Activated CD8-positive, alpha-beta memory T cell treated with anti-CD3 and anti-CD28 coated beads for 4 hours (primary cell): ENCODE results near the gene ANXA8.

ENCODE experiments used
- DNase-seq, 2 donors: peaks; one replicate each; pipeline ENCODE4 v3.0.0-alpha.2; 2020; ENCODE audit warnings: low read depth in 2 of 2

Gene ANXA8

DNA sequence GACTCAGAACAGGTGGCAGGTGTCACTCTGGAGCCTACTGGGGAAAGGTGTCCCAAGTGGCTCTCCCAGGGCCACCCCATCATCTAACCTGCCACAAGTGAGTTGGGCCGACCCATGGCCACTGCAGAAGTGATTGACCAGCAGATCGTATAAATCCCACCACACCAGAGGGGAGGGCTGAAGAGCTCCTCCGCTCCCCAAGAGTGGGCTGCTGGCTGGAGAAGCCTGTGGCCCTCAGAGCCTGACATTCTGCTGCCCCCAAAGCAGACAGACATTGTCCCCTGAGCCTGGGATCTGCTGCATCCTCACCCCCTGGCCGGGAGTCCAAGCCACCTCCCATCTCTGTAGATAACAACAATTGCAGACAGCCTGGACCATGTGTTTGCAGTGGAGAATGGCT is 36.7 kb downstream of the ANXA8 start:
- no peak for DNase-seq

DNA sequence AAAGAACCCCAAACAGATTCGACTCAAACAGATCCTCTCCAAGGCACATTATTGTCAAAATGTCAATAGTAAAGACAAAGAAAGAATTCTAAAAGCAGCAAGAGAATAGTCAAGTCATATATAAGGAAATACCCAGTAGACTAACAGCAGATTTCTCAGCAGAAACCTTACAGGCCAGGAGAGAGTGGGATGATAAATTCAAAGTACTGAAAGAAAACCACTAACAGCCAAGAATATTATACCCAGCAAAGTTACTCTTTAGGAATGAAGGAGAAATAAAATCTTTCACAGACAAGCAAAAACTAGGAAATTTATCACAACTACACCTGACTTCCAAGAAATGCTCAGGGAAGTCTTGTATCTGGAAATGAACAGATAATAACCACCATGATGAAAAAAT is 38.2 kb downstream of the ANXA8 start:
- no peak for DNase-seq

DNA sequence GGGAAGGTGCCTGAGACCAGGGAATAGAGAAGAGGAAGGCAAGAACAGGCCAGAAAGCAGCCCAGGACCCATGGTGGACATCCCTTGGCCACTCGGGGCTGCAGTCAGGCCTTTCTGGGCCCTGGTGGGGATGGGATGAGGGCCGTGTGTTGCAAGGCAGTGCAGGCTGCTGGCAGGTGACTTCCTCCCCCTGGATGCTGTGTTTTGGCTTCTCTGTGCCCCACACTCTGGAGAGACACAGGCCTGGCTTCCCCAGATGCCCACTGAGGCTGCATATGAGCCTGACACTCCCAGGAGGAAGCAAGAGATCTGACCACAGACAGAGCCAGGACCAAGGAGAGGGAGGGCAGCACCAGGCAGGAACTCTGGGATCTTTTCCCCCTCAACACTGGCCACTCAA is 39.9 kb downstream of the ANXA8 start:
- DNase-seq: no peak

DNA sequence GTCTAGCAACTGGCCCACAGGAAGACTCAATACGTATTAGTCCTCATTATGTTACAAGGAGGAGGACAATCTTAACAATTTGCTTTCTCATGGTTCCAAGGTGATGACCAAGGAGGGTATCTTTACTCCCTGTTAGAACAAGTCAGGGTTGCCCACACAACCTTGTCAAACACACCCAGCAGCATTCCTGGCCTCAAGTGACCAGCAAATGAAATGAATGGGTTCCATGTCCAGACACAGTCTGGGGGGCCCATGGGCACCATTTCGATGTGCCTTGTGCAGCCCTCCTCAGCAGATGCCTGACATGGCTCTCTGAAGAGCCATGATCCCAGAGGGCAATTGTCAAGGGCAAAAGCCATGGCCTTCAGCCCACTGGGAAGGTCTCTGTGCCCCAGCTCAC is 40.8 kb downstream of the ANXA8 start:
- no peak for DNase-seq

DNA sequence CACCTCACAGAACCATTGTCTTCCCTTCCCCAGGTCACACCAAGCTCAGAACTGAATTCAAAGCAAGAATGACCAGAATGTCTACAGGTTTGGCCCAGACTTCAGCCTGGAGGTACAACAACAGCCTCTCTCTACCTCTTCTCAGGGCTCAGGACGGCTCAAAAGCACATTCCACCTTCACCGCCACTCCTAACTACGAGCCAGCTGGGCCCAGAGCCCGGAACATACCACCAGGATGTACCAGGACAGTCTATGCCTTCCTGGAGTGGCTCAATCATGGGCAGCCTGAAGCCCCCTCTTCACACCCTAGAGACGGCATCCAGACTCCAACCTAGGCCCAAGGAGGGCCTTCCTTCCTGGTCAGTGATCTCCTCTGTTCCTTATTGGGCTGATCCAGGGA is 41.6 kb downstream of the ANXA8 start:
- DNase-seq: no peak

DNA sequence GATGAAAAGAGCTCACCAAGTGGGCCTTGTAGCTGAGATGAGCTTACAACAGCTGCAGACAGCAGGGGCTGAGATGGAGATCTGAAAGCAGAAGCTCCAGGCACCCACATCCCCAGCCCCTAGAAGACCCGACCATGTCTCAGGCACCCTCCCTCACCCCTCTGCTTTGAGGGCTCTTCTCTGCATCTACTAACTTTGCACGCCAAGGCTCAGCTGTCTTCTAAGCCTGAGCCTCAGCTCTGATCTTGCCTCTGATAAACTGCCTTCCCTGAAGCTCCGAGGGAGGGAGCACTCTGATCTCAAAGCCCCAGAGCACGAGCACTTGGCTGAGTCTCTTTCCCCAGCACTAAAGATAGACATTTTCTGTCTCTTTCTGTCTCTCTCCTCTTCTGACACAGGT is 42.0 kb downstream of the ANXA8 start:
- DNase-seq: no peak

DNA sequence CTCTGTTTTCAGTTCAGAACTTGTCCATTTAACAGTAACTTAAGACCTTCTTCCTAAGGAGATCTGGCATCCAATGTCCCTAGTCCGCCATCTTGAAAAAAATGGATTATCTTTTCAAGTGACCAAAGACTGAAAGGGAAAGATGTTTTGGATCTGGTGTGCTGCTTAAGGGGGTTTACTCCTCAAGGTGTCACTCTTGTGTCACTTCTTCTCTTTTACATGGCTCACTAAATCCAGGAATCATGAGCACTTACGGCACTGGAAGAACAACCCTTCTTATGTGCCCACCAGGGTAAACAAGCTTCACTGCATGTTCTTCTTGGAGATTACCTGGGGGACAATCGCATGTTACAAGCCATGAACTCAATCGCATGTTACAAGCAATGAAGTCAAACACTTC is 43.7 kb downstream of the ANXA8 start:
- no peak for DNase-seq

DNA sequence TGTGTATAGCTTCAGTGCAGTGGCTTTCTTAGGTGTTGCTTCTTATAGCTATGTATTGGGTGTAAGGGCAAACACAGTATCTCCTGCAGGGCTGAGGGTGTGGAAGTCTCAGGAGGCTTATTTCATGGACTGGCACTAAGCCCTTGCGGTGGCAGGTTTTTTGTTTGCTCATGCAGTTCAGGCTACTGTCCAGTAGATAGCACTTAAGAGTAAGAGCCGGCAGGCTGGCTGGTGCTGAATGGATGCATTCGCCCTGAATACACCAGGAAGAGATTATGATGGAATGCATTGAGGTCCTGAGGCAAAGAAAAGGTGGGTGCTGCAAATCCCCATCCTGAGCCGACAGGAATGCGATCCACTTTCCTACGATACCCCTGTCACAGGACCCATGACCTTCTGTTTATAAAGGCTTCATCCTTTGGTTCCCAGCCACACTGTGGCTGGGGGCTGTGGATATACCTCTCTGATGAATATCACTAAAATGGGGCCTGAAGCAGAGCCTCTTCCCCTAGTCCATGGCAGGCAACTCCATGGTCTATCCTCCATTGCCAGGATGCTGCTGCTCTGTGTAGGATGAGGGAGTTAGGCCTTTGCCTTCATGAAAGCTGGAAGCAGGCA is 44.9 kb downstream of the ANXA8 start:
- DNase-seq: no peak

DNA sequence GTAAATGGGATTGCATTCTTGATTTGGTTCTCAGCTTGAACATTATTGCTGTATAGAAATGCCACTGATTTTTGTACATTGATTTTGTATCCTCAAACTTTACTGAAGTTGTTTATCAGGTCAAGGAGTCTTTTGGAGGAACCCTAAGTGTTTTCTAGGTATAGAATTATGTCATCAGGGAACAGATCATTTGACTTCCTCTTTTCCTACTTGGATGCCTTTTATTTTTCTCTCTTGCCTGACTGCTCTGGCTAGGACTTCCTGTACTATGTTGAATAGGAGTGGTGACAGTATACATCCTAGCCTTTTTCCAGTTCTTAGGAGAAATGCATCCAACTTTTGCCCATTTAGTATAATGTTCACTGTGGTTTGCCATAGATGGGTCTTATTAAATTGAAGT is 48.8 kb downstream of the ANXA8 start:
- no peak for DNase-seq

DNA sequence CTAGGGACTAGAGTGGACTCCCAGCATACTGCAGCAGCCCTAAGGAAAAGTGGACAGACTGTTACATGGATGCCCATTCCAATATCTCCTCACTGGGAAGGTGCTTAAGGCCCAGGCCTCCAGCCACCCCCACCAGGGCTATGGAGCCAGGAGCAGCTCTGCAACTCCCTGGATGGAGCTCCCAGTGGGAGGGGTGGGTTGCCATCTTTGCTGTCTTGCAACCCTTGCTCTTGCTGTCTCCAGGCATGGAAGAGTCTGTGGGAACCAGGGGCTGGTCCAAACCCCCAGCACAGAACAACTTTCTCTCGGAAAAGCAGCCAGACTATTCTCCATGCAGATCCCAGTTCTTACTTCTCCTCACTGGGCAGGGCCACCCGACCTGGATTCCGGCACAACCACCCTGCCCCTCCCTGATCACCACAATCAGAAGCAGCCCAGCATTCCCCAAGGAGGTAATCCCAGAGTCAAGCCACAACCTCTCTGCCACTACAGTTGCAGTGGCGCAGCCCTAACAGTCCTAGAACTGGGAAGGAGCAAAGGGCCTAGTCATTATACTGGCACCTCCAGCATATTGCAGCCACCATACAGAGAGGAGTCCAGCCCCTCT is 58.0 kb downstream of the ANXA8 start:
- DNase-seq: no peak

DNA sequence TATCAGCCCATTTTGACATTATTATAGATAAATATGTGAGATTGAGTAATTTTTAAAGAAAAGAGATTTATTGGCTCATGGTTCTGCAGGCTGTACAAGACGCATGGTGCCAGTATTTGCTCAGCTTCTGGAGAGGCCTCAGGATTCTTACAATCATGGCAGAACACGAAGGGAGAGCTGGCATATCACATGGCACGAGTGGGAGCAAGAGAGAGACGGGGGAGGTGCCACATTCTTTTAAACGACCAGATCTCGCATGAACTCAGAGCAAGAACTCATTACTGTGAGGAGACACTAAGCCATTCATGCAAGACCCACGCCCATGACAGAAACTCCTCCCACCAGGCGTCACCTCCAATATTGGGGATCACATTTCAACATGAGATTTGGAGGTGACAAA is 59.7 kb downstream of the ANXA8 start:
- DNase-seq: no peak

DNA sequence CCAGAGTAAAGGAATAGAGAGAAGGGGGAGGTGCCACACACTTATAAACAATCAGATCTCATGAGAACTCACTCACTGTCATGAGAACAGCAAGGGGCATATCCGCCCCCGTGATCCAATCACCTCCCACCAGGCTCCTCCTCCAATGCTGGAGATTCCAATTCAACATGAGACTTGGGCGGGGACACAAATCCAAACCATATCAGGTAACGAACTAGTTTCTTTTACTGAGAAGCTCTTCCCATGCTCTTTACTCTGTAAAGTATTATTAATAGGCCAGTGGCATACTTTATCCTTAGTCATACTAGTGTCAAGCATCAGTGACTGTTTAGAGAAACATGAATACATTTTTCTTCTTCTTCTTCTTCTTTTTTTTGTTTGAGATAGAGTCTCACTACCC is 60.4 kb downstream of the ANXA8 start:
- DNase-seq: no peak

DNA sequence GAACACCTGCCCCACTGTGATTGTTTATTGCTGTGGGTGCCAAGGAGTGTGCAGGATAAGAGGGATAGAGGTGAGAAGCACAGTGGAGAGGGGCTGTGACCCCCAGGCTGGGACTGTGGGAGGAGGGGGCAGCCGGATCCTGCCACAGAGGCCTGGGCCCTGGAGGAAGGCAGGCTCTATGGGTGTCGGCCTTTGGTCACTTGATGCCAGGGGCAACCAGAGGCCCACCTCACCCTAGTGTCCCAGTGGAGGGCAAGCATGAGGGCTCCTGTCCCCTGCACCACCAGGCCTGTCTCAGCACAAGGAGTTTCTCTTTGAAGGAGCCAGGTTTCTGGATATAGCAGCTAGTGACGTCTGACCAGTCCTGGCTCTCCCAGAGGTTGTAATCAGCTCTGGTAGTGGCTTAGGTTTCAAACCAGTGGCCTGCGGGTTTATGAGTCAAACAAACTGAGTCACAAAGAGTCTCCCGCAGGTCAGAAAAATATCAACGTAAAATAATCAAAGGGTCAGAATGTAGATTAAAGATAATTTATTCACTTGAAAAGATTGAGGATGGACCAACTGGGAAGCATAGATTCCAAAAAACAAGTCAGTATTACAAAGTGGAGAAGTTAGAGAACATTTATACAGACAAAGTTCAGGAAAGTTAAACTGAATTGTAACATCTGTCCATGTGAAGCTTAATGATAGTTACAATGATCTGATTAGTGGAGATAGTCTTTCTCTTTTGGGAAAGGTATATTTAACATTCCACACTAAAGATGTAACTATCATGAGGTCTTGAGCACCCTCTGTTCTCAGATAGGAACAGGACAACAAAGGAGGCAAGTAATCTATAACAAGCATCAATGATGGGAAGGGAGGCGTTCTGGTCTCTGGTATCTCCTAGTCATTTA is 62.6 kb downstream of the ANXA8 start:
- no peak for DNase-seq

DNA sequence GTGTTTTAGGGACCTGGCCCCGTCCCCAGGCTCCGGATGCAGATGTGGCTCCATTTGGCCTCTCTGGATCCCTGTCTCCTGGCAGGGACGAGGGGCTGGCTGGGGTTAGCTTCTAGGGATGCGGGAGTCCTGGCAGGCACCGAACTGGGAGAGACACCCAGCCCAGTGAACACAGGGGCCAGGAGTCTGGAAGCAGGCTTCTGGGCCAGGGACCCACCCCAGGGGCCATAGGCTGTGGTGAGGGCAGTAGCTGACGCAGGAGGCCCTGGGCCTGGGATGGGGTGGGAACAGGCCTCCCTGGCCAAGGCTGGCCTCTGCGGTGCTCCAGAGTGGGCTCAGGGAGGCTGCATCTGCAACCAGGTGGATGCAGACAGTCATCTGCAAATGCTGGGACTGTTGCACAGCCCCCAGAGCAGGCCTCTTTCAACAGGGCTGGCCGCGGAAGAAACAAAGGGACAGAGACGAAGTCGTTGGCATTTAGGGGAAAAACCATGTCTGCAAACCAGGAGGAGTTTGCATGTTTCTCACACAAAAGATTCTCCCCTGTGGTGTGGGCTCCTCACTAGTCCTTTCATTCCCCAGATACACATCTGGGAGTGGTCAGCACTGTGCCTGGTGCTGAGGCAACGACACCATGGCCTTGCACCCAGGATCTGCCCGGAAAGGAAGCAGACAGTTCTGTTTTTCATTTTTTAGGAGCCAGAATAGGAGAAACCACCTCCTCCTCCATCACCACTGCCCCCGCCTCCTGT is 63.4 kb downstream of the ANXA8 start:
- no peak for DNase-seq

DNA sequence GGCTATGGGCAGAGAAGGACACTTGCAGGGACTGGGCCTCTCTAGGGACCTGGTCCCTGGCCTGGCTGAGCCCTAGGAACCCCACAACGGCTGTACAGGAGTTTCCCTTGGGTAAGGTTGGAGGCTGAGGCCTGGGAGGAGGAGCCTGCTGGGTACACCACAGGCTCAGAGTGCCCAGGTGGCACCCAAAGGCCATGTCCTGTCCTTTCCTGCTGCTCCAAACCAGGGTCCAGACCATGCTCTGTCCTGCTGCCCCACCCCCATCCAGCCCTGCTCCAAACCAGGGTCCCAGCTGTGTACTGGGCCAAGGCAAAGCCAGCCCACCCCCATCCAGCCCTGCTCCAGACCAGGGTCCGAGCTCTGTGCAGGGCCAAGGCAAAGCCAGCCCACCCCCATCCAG is 64.5 kb downstream of the ANXA8 start:
- DNase-seq: no peak

DNA sequence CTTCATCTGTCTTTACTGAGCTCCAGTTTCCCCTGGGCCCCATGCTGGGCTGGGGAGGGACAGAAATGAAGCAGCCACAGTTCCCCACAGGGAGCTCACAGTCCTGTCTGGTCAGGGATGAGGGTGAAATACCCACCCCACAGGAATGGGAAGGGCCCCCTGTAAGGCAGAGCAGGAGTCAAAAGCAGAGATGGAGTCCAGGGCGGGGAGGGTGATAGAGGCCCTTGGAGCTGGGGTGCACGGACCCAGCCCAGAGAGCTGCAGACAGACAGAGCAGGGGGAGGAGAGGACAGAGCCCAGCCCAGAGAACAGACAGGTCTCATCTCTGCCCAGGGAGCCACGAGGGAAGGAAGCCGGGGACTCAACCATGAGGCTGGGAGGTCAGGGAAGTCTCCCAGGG is 64.9 kb downstream of the ANXA8 start:
- DNase-seq: no peak

DNA sequence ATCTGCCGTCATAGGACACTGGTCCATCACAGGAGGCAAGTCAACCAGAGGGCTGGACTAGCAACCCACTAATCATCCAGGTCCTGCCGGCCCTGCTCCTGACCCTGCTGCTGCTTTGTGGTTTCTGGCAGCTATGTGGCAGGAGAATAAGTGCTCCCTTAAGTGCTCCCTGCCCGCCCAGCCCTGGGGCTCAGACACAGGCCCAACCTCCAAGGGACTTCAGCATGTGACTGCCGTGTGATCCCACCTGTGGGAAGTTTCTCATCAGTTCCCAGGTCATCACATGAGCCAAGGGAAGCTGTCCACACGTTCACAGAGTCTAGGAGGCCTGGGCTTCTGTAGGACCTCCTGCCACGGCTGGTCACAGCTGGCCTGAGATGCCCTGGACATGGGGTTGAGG is 65.6 kb downstream of the ANXA8 start:
- DNase-seq: no peak
